ENCODE measurements around the gene DEDD.

DNA sequence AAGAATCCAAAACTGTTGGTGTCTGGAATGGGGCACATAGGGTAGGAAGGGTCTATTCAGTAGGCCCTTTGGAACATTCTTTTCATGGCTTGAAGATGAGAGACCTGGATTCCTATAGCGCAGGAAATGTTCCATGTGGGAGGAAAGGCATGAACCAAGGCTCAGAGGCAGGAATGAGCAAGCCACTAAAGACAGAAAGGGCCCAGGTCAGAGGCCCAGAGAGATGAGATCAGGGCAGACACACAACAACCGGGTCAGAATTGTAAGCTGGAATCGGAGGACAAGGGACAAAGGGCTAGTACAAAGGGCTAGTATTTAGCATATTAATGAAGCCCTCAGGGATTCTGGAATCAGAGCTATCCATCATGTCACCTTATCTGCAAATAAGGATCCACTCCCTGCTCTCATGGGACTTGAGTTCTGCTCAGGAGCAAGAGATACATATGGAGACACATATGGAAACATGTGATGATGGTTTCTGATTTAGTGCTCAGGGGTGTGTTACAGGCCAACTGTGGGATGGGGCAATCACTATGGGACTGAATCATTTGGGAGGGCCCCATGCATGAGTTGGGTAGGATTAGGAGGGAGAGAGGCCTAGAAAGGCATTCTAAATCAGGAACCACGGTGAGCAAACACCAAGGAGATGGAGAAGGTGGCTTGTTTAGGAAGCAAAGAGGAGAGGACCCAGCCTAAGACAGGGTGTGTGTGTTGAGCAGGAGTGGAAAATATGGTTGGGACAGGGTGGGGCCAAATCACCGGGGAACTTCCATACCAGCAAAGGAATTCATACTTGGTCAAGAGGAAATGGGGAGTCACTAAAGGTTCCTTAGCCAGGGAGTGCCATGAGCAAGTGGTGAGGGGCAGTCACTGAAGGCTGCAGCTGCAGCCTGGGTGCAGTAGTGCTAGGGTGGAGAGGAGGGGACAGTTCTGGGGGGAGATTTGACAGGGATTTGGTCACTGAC lies 51.7 kb downstream of the DEDD start:
- TF ChIP-seq, protein P1, sequence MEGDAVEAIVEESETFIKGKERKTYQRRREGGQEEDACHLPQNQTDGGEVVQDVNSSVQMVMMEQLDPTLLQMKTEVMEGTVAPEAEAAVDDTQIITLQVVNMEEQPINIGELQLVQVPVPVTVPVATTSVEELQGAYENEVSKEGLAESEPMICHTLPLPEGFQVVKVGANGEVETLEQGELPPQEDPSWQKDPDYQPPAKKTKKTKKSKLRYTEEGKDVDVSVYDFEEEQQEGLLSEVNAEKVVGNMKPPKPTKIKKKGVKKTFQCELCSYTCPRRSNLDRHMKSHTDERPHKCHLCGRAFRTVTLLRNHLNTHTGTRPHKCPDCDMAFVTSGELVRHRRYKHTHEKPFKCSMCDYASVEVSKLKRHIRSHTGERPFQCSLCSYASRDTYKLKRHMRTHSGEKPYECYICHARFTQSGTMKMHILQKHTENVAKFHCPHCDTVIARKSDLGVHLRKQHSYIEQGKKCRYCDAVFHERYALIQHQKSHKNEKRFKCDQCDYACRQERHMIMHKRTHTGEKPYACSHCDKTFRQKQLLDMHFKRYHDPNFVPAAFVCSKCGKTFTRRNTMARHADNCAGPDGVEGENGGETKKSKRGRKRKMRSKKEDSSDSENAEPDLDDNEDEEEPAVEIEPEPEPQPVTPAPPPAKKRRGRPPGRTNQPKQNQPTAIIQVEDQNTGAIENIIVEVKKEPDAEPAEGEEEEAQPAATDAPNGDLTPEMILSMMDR (IDR thresholded peaks at IDR 0.05): no peak
- TF ChIP-seq POLR2A (IDR thresholded peaks at IDR 0.05) (no peak), EP300 (IDR thresholded peaks at IDR 0.05) (no peak), POLR2AphosphoS5 (IDR thresholded peaks at IDR 0.05) (no peak)
